HepG2 (cell line): Measurements from ENCODE around the gene PLD2. TPM values are rescaled to one million over a fixed set of nuclear protein-coding genes. Genes with fewer than 3 reads are reported as not detected.

ENCODE experiments used
- ATM ChIP-seq: fragments of 450-650 bp; IDR thresholded peaks from 2 replicates; pipeline ENCODE4 v1.7.1; 2017; ENCODE audit warnings: mild to moderate bottlenecking, borderline replicate concordance
- GZF1 ChIP-seq: sonication (generic); formaldehyde crosslinking; IDR thresholded peaks from 2 replicates; pipeline ENCODE4 v1.5.1; 2020; ENCODE audit warnings: mild to moderate bottlenecking, missing genetic modification reagents
- HMGA1 ChIP-seq: sonication (generic); formaldehyde crosslinking; conservative IDR thresholded peaks from 2 replicates; pipeline ENCODE4 v1.4.0; 2020; ENCODE audit warnings: missing genetic modification reagents
- HNRNPK ChIP-seq: fragments of 200-400 bp; formaldehyde crosslinking; IDR thresholded peaks from 2 replicates; pipeline ENCODE4 v1.6.1; 2018; ENCODE audit warnings: low read length, low read depth, moderate library complexity, mild to moderate bottlenecking; ENCODE audit not compliant: poor library complexity, severe bottlenecking
- KDM3A ChIP-seq: IDR thresholded peaks from 2 replicates; pipeline ENCODE4 v1.6.1; 2018; ENCODE audit warnings: low read depth, missing compliant biosample characterization
- NAIF1 ChIP-seq: sonication (generic); formaldehyde crosslinking; IDR thresholded peaks from 2 replicates; pipeline ENCODE4 v1.5.0; 2020; ENCODE audit warnings: mild to moderate bottlenecking, missing genetic modification reagents, borderline replicate concordance
- NFE2 ChIP-seq: sonication (generic); formaldehyde crosslinking; IDR thresholded peaks from 2 replicates; pipeline ENCODE4 v1.4.0; 2020; ENCODE audit warnings: missing genetic modification reagents
- NFRKB ChIP-seq: fragments of 450-650 bp; IDR thresholded peaks from 2 replicates; pipeline ENCODE4 v1.6.1; 2017
- SALL1 ChIP-seq: sonication (generic); formaldehyde crosslinking; IDR thresholded peaks from 2 replicates; pipeline ENCODE4 v1.8.0; 2022; ENCODE audit warnings: mild to moderate bottlenecking, missing genetic modification reagents
- SMC3 ChIP-seq: IDR thresholded peaks from 2 replicates; pipeline ENCODE4 v1.6.1; 2011; ENCODE audit warnings: low read length, improper control_type of control experiment
- ZNF180 ChIP-seq: sonication (generic); formaldehyde crosslinking; IDR thresholded peaks from 2 replicates; pipeline ENCODE4 v1.4.0; 2020; ENCODE audit warnings: low read depth, missing genetic modification reagents, borderline replicate concordance
- ZNF30 ChIP-seq: sonication (generic); formaldehyde crosslinking; IDR thresholded peaks from 2 replicates; pipeline ENCODE4 v1.5.0; 2020; ENCODE audit warnings: mild to moderate bottlenecking, missing genetic modification reagents
- ZNF460 ChIP-seq: sonication (generic); formaldehyde crosslinking; IDR thresholded peaks from 2 replicates; pipeline ENCODE4 v1.5.1; 2020; ENCODE audit warnings: missing genetic modification reagents, mild to moderate bottlenecking, borderline replicate concordance
- ZNF629 ChIP-seq: sonication (generic); formaldehyde crosslinking; conservative IDR thresholded peaks from 2 replicates; pipeline ENCODE4 v1.5.0; 2020; ENCODE audit warnings: missing genetic modification reagents
- ZNF773 ChIP-seq: sonication (generic); formaldehyde crosslinking; IDR thresholded peaks from 2 replicates; pipeline ENCODE4 v1.4.0; 2020; ENCODE audit warnings: missing genetic modification reagents, borderline replicate concordance
- polyA plus RNA-seq, 8 experiments: library from polyadenylated mRNA; depleted of rRNA in 3 of 8; stranded (reverse) in 7 of 8; unstranded in 1 of 8; fragments of >200 nt; fragmentation: Illumina TruSeq in 4 of 8; extraction: Trizol in 4 of 8; gene quantifications; 2 replicates each; pipeline versions ENCODE4 v1.2.1 to v1.2.3, GENCODE V29; 2011 to 2016; ENCODE audit warnings: low read depth in 4 of 8, missing spikeins in 1 of 8, mixed read lengths in 1 of 8; ENCODE audit not compliant: insufficient read depth in 1 of 8
- total RNA-seq, 5 experiments: library from RNA; depleted of rRNA; stranded (reverse); fragments of >200 nt; fragmentation: Illumina TruSeq; extraction: Trizol; gene quantifications; 2 replicates each; pipeline ENCODE4 v1.2.3, GENCODE V29; 2016; ENCODE audit warnings: low read depth in 1 of 5
- TF ChIP-seq, protein P1 (sequence below): sonication (generic); formaldehyde crosslinking; IDR thresholded peaks from 2 replicates; pipeline ENCODE4 v1.5.0; 2020; ENCODE audit warnings: mild to moderate bottlenecking, missing genetic modification reagents
- TF ChIP-seq, protein P2 (sequence below): sonication (generic); formaldehyde crosslinking; IDR thresholded peaks from 2 replicates; pipeline ENCODE4 v1.5.0; 2020; ENCODE audit warnings: mild to moderate bottlenecking, missing genetic modification reagents
- TF ChIP-seq, protein P3 (sequence below): conservative IDR thresholded peaks from 2 replicates; pipeline ENCODE4 v1.6.1; 2018; ENCODE audit warnings: missing genetic modification reagents
- TF ChIP-seq, protein P4 (sequence below): sonication (generic); formaldehyde crosslinking; IDR thresholded peaks from 2 replicates; pipeline ENCODE4 v1.4.0; 2020; ENCODE audit warnings: missing genetic modification reagents, borderline replicate concordance

PLD2 gene
- total and polyA plus RNA-seq, 2 of the 13 experiments (the other 11 are each of a cell fraction or from before 2014, with no cell fraction given): 13.4 to 29.7 TPM

DNA sequence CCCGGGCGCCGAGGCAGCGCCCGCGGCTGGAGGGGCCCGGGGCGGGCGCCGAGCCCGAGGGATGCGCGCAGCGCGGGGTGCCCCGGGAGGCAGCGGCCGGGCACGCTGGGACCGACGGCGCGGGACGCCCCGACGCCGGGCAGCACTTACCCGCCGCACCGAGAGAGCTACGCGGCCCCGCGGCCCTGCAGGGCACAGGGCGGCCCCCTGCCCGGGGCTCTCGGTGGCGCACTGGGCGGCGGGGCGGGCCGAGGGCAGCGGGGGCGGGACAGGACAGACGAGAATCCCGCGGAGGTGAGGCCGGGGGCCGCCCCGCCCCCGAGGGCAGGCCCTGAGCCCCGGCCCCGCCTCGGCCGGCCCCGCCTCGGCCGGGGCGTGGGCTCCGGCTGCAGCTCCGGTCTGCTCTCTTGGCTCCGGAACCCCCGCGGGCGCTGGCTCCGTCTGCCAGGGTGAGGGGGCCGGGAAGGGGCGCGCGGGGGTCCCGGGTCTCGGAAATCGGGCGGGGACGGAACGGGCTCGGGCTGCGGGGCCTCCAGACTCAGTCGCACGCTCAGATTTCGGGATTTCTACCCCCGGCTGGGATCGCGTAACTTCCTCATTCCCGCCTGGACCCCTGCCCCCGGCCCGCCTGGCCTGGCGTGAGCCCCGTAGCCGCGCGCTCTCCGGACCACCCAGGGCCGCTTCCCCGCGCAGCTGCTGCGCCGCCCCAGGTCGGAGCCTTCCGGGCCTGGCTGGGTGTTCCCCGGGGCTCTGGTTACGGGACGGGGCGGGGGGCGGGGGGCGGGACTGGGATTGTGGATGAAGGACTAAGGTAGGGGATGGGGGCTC, at the start of gene PLD2 (continued):
- TF ChIP-seq, protein P1, sequence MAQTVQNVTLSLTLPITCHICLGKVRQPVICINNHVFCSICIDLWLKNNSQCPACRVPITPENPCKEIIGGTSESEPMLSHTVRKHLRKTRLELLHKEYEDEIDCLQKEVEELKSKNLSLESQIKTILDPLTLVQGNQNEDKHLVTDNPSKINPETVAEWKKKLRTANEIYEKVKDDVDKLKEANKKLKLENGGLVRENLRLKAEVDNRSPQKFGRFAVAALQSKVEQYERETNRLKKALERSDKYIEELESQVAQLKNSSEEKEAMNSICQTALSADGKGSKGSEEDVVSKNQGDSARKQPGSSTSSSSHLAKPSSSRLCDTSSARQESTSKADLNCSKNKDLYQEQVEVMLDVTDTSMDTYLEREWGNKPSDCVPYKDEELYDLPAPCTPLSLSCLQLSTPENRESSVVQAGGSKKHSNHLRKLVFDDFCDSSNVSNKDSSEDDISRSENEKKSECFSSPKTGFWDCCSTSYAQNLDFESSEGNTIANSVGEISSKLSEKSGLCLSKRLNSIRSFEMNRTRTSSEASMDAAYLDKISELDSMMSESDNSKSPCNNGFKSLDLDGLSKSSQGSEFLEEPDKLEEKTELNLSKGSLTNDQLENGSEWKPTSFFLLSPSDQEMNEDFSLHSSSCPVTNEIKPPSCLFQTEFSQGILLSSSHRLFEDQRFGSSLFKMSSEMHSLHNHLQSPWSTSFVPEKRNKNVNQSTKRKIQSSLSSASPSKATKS (CRISPR knock-in tag): no peak
- no peak for TF ChIP-seq NFE2 (CRISPR knock-in tag)
- no peak for TF ChIP-seq SMC3
- TF ChIP-seq HNRNPK: peak; percentile 32
- TF ChIP-seq HMGA1 (CRISPR knock-in tag): no peak
- no peak for TF ChIP-seq KDM3A
- TF ChIP-seq ZNF460 (CRISPR knock-in tag): no peak
- TF ChIP-seq NAIF1: no peak
- no peak for TF ChIP-seq ZNF773 (CRISPR knock-in tag)
- TF ChIP-seq, protein P2, sequence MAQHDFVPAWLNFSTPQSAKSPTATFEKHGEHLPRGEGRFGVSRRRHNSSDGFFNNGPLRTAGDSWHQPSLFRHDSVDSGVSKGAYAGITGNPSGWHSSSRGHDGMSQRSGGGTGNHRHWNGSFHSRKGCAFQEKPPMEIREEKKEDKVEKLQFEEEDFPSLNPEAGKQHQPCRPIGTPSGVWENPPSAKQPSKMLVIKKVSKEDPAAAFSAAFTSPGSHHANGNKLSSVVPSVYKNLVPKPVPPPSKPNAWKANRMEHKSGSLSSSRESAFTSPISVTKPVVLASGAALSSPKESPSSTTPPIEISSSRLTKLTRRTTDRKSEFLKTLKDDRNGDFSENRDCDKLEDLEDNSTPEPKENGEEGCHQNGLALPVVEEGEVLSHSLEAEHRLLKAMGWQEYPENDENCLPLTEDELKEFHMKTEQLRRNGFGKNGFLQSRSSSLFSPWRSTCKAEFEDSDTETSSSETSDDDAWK: no peak
- TF ChIP-seq ZNF629: no peak
- TF ChIP-seq ATM: no peak
- no peak for TF ChIP-seq ZNF30
- TF ChIP-seq, protein P3, sequence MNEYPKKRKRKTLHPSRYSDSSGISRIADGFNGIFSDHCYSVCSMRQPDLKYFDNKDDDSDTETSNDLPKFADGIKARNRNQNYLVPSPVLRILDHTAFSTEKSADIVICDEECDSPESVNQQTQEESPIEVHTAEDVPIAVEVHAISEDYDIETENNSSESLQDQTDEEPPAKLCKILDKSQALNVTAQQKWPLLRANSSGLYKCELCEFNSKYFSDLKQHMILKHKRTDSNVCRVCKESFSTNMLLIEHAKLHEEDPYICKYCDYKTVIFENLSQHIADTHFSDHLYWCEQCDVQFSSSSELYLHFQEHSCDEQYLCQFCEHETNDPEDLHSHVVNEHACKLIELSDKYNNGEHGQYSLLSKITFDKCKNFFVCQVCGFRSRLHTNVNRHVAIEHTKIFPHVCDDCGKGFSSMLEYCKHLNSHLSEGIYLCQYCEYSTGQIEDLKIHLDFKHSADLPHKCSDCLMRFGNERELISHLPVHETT (CRISPR knock-in tag): no peak; the same call in 1 of the 2 replicates
- TF ChIP-seq, protein P4, sequence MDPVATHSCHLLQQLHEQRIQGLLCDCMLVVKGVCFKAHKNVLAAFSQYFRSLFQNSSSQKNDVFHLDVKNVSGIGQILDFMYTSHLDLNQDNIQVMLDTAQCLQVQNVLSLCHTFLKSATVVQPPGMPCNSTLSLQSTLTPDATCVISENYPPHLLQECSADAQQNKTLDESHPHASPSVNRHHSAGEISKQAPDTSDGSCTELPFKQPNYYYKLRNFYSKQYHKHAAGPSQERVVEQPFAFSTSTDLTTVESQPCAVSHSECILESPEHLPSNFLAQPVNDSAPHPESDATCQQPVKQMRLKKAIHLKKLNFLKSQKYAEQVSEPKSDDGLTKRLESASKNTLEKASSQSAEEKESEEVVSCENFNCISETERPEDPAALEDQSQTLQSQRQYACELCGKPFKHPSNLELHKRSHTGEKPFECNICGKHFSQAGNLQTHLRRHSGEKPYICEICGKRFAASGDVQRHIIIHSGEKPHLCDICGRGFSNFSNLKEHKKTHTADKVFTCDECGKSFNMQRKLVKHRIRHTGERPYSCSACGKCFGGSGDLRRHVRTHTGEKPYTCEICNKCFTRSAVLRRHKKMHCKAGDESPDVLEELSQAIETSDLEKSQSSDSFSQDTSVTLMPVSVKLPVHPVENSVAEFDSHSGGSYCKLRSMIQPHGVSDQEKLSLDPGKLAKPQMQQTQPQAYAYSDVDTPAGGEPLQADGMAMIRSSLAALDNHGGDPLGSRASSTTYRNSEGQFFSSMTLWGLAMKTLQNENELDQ (CRISPR knock-in tag): no peak
- TF ChIP-seq ZNF180 (CRISPR knock-in tag): no peak
- no peak for TF ChIP-seq NFRKB
- peak; percentile 19; the same call in 1 of the 2 replicates for TF ChIP-seq SALL1 (CRISPR knock-in tag)
- no peak for TF ChIP-seq GZF1
